ENCODE results near the gene METTL15.

METTL15 gene

DNA sequence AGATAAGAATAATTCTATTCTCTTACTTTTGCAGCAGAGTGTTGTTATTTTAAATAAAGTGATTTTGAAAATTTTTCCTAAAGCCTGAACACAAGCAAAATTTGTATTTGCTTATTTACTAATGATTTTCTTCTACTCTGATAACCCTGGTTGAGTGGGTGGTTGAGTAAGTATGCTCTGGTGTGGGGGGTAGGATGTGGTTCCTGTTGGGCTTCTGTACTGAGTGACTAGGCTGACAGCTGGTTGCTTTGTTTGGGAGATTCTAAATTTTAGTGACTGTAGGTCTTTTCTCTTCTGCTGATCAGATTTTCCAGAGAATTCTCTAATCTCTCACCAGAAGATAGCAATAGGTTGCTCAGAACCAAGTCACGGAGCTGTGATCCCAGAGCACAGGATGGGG lies 61.6 kb downstream of the METTL15 start:
- Histone ChIP-seq H3K79me2 (ENCODE audit: insufficient read depth, low read length) (no peaks in the 10 kb centered on the region), H3K4me2 (ENCODE audit: low read depth, low read length, poor library complexity, severe bottlenecking) (no peak overlapping the region), H4K20me1 (ENCODE audit: low read depth, low read length) (no peaks in the 10 kb centered on the region; the same call in 1 of the 2 replicates), H3K27me3 (ENCODE audit: low read length) (no peaks in the 10 kb centered on the region), H3K9me3 (ENCODE audit: insufficient read depth, low read length) (no peaks in the 10 kb centered on the region), H3K27ac (ENCODE audit: low read depth, low read length) (no peak overlapping the region), H3K9me2 (replicated peaks; ENCODE audit: insufficient read depth, low read length) (no peaks in the 10 kb centered on the region), H3F3A (ENCODE audit: insufficient read depth) (no peaks in the 10 kb centered on the region), H3K4me3 (ENCODE audit: insufficient read depth, low read length, poor library complexity, severe bottlenecking) (no peak overlapping the region), H2AFZ (ENCODE audit: low read depth, low read length, severe bottlenecking) (no peak overlapping the region), H3K9ac (ENCODE audit: low read length) (no peak overlapping the region), H3K36me3 (ENCODE audit: low read length) (no peaks in the 10 kb centered on the region)
- TF ChIP-seq, protein P1, sequence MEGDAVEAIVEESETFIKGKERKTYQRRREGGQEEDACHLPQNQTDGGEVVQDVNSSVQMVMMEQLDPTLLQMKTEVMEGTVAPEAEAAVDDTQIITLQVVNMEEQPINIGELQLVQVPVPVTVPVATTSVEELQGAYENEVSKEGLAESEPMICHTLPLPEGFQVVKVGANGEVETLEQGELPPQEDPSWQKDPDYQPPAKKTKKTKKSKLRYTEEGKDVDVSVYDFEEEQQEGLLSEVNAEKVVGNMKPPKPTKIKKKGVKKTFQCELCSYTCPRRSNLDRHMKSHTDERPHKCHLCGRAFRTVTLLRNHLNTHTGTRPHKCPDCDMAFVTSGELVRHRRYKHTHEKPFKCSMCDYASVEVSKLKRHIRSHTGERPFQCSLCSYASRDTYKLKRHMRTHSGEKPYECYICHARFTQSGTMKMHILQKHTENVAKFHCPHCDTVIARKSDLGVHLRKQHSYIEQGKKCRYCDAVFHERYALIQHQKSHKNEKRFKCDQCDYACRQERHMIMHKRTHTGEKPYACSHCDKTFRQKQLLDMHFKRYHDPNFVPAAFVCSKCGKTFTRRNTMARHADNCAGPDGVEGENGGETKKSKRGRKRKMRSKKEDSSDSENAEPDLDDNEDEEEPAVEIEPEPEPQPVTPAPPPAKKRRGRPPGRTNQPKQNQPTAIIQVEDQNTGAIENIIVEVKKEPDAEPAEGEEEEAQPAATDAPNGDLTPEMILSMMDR (IDR thresholded peaks at IDR 0.05; ENCODE audit: insufficient read depth, low read length, poor library complexity, severe bottlenecking), result no peak
- no peak for TF ChIP-seq EZH2phosphoT487 (conservative IDR thresholded peaks at IDR 0.05; ENCODE audit: low read length)

DNA sequence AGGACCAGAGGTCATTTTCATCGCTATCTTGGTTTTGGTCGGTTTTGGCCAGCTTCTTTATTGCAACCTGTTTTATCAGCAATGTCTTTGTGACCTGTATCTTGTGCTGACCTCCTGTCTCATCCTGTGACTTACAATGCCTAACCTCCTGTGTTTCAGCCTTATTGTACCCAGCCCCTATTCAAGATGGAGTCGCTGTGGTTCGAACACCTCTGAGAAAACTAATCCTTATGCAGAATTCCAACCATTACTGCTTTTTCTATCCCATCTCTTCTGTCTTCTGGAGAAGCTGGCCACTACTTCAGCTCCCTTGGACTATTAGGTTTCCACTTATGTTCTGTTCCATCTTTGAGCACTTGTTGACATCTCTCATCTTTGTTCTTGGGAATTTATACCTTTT lies 62.6 kb downstream of the METTL15 start:
- Histone ChIP-seq H3K27ac (ENCODE audit: low read depth, low read length) (no peak overlapping the region), H3K36me3 (ENCODE audit: low read length) (no peaks in the 10 kb centered on the region), H3K9ac (ENCODE audit: low read length) (no peak overlapping the region), H3K9me3 (ENCODE audit: insufficient read depth, low read length) (no peaks in the 10 kb centered on the region), H3K9me2 (replicated peaks; ENCODE audit: insufficient read depth, low read length) (no peaks in the 10 kb centered on the region), H4K20me1 (ENCODE audit: low read depth, low read length) (no peaks in the 10 kb centered on the region; the same call in 1 of the 2 replicates), H3F3A (ENCODE audit: insufficient read depth) (no peaks in the 10 kb centered on the region), H3K79me2 (ENCODE audit: insufficient read depth, low read length) (no peaks in the 10 kb centered on the region), H3K4me3 (ENCODE audit: insufficient read depth, low read length, poor library complexity, severe bottlenecking) (no peak overlapping the region), H2AFZ (ENCODE audit: low read depth, low read length, severe bottlenecking) (no peak overlapping the region), H3K4me2 (ENCODE audit: low read depth, low read length, poor library complexity, severe bottlenecking) (no peak overlapping the region), H3K27me3 (ENCODE audit: low read length) (no peaks in the 10 kb centered on the region)
- TF ChIP-seq, protein P1 (IDR thresholded peaks at IDR 0.05; ENCODE audit: insufficient read depth, low read length, poor library complexity, severe bottlenecking), result no peak

- no peaks in the 10 kb centered on the region for H3K36me3 ChIP-seq (ENCODE audit: low read length)
- H3K79me2 ChIP-seq (ENCODE audit: insufficient read depth, low read length), result no peaks in the 10 kb centered on the region
- no peaks in the 10 kb centered on the region for H3K9me2 ChIP-seq (replicated peaks; ENCODE audit: insufficient read depth, low read length)
- H3K9me3 ChIP-seq (ENCODE audit: insufficient read depth, low read length), result no peaks in the 10 kb centered on the region
- H3K4me2 ChIP-seq (ENCODE audit: low read depth, low read length, poor library complexity, severe bottlenecking), result no peak overlapping the region
- H3K27ac ChIP-seq (ENCODE audit: low read depth, low read length), result no peak overlapping the region
- no peak for TF ChIP-seq EZH2phosphoT487 (conservative IDR thresholded peaks at IDR 0.05; ENCODE audit: low read length)
- TF ChIP-seq, protein P1 (IDR thresholded peaks at IDR 0.05; ENCODE audit: insufficient read depth, low read length, poor library complexity, severe bottlenecking), result no peak
- H4K20me1 ChIP-seq (ENCODE audit: low read depth, low read length), result no peaks in the 10 kb centered on the region
- H2AFZ ChIP-seq (ENCODE audit: low read depth, low read length, severe bottlenecking), result no peak overlapping the region
- no peaks in the 10 kb centered on the region for H3F3A ChIP-seq (ENCODE audit: insufficient read depth)
- H3K27me3 ChIP-seq (ENCODE audit: low read length), result no peaks in the 10 kb centered on the region
- H3K9ac ChIP-seq (ENCODE audit: low read length), result no peak overlapping the region
- H3K4me3 ChIP-seq (ENCODE audit: insufficient read depth, low read length, poor library complexity, severe bottlenecking), result no peak overlapping the region
Observed at GRCh38 chr11:28176351-28176750, 68.2 kb downstream of the METTL15 start.
